AML-193 (cell line): Measurements from ENCODE around the gene SLC40A1.

ENCODE experiments used
- DNase-seq, 2 experiments: peaks; one replicate each; lab custom pipeline; 2025; lab: John Stamatoyannopoulos, UW

Gene SLC40A1

DNA sequence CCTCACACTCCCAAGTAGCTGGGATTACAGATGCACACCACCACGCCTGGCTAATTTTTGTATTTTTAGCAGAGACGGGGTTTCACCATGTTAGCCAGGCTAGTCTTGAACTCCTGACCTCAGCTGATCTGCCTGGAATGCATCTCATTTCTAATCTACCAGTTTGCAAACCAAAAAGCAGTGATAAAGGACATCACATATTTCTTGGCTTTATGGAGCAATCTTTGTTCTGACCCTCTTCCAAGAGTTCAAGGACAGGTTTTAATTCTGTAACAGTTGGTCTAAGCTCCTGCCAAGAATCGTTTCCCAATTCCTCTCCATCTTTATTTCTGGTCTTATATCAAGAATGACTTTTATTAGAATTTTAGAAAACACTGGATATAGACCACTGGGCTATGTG is 67.7 kb downstream of the SLC40A1 start:
- DNase-seq, result no peak

DNA sequence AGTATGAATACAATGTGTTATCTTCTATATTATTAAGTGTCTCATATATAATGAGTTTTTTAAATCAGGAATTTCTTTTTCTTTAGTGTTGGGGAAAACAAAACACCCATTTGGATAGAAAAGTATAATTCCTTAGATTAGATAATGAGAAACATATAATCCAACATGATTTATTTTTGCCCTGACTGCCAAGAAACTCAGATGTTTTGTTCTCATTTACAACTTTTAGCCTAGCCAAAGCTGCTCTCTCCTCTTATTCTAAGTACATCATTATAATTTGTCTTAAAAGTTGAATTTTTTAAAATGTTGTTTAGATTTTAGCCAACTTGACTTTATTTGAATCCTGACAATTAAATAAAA is 68.6 kb downstream of the SLC40A1 start:
- DNase-seq, result no peak

GRCh38 chr2:189511210-189511959 is 69.2 kb downstream of the SLC40A1 start:
- DNase-seq, result no peak
